ENCODE measurements around the gene EML6. TPM values are rescaled to one million over a fixed set of nuclear protein-coding genes. Genes with fewer than 3 reads are reported as not detected.

EML6 gene
- polyA plus RNA-seq, 2 of the 4 experiments (the other 2 are of a cell fraction): 1.4 to 1.5 TPM

- no peak for TF ChIP-seq USF2 (IDR thresholded peaks at IDR 0.05)
- no peak for TF ChIP-seq BHLHE40 (IDR thresholded peaks at IDR 0.05; ENCODE audit: low read depth, low read length)
- no peak for TF ChIP-seq MAZ (IDR thresholded peaks at IDR 0.05; ENCODE audit: borderline replicate concordance, low read depth, low read length)
- no peak for TF ChIP-seq REST (IDR thresholded peaks at IDR 0.05)
- TF ChIP-seq TP53 (CRISPR knock-in tag; IDR thresholded peaks at IDR 0.05): no peak
- no peak for TF ChIP-seq HDAC2 (IDR thresholded peaks at IDR 0.05)
- TF ChIP-seq CBX2 (IDR thresholded peaks at IDR 0.05; ENCODE audit: borderline replicate concordance, low read depth): no peak
- no peak for TF ChIP-seq MAX (IDR thresholded peaks at IDR 0.05)
- no peak for TF ChIP-seq PHF8 (IDR thresholded peaks at IDR 0.05; ENCODE audit: borderline replicate concordance, low read depth)
These were observed 229.0 kb downstream of the EML6 start (continued) for GRCh38 chr2:54952425-54952824.

- FAIRE-seq (no peak), ATAC-seq (no peak; a peak in 1 of 6 replicates), DNase-seq (ENCODE audit: low read depth in 1 of 2, low spot score in 1 of 2) (peak in 1 of 2 experiments; percentile 54)
- Histone ChIP-seq H3K4me1 (peaks cover 19% of the 10 kb centered on the region), H3K4me2 (peak overlapping the region; percentile 68), H3K9me3 (no peaks in the 10 kb centered on the region), H3K27ac (peak overlapping the region in 1 of 2 experiments; percentile 60; a peak in 3 of 6 replicates), H3K4me3 (no peak overlapping the region)
- POLR2A ChIA-PET: no interaction called here
- 10% methylated on average over 9 of the region's 9 CpGs for WGBS (ENCODE audit: missing lambda C conversion rate)
- CTCF ChIA-PET: interaction anchor here (0.5 to 1.3 kb wide), 4 partner anchors 12 to 269 kb away, joined by 3 to 5 read pairs (median 3); no protein-coding TSS in a partner anchor
- TF ChIP-seq FOSL2 (IDR thresholded peaks at IDR 0.05) (no peak), FOSL2 (CRISPR knock-in tag; IDR thresholded peaks at IDR 0.05) (peak; percentile 45), SMC3 (IDR thresholded peaks at IDR 0.05) (no peak), GATA3 (IDR thresholded peaks at IDR 0.05; ENCODE audit: borderline replicate concordance) (peak; percentile 84), ELK1 (IDR thresholded peaks at IDR 0.05; ENCODE audit: low read depth, low read length) (no peak), FOSB (CRISPR knock-in tag; IDR thresholded peaks at IDR 0.05) (no peak), RCOR1 (IDR thresholded peaks at IDR 0.05; ENCODE audit: low read depth, low read length) (no peak), RNF2 (IDR thresholded peaks at IDR 0.05; ENCODE audit: borderline replicate concordance, low read depth) (no peak), ZFP36 (IDR thresholded peaks at IDR 0.05; ENCODE audit: borderline replicate concordance, partially characterized antibody) (no peak), PBX3 (IDR thresholded peaks at IDR 0.05) (no peak), CEBPB (IDR thresholded peaks at IDR 0.05) (no peak), SREBF2 (IDR thresholded peaks at IDR 0.05) (no peak), NFE2L2 (conservative IDR thresholded peaks at IDR 0.05; ENCODE audit: low read length) (no peak), POLR2A (IDR thresholded peaks at IDR 0.05; ENCODE audit: low read length) (no peak), ZC3H11A (IDR thresholded peaks at IDR 0.05) (no peak)
These were observed 229.6 kb downstream of the EML6 start for GRCh38 chr2:54952978-54953456.

Data from A549 (cell line).